Measurements from ENCODE around the gene ANO5.

The ANO5 gene, protein sequence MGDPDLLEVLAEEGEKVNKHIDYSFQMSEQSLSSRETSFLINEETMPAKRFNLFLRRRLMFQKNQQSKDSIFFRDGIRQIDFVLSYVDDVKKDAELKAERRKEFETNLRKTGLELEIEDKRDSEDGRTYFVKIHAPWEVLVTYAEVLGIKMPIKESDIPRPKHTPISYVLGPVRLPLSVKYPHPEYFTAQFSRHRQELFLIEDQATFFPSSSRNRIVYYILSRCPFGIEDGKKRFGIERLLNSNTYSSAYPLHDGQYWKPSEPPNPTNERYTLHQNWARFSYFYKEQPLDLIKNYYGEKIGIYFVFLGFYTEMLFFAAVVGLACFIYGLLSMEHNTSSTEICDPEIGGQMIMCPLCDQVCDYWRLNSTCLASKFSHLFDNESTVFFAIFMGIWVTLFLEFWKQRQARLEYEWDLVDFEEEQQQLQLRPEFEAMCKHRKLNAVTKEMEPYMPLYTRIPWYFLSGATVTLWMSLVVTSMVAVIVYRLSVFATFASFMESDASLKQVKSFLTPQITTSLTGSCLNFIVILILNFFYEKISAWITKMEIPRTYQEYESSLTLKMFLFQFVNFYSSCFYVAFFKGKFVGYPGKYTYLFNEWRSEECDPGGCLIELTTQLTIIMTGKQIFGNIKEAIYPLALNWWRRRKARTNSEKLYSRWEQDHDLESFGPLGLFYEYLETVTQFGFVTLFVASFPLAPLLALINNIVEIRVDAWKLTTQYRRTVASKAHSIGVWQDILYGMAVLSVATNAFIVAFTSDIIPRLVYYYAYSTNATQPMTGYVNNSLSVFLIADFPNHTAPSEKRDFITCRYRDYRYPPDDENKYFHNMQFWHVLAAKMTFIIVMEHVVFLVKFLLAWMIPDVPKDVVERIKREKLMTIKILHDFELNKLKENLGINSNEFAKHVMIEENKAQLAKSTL

DNA sequence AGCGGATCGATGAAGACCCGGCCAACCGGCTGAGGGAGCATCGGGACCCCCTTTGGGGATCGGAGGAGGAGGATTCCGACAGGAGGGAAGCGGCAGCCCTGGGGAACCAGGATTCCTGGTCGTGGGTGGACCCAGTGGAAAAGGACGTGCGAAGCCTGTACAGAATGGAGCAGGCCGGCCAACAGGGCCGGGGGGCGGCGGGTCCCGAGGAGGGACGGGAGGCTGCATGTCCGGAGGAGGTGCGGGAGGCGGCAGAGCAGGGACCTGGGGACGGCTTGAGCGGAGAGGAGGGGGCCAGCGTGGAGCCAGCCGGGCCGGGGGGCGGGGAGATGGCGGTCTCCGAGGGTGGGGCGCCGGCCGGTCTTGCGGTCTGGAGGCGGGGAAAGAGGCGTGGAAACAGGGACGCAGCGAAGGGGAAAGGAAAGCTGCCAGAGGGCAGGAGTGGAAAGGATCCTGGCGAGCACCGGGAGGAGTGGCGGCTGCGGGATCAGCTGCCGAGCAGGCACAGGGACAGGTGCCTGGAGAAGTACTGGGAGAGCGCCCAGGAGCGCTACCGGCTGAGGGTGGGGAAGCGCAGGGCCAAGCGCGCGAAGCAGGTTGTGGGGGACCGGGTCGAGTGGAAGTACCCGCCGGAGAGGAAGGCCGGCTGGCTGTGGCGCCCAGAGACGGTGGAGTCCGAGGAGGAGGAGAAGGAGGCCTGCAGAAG lies at the start of gene ANO5:
ANO5 (plus strand) TSS at position 444 of the 706 bp plus-strand sequence. CDS start 408 bp downstream, outside the sequence.
- DNase-seq = peak; percentile 82

DNA sequence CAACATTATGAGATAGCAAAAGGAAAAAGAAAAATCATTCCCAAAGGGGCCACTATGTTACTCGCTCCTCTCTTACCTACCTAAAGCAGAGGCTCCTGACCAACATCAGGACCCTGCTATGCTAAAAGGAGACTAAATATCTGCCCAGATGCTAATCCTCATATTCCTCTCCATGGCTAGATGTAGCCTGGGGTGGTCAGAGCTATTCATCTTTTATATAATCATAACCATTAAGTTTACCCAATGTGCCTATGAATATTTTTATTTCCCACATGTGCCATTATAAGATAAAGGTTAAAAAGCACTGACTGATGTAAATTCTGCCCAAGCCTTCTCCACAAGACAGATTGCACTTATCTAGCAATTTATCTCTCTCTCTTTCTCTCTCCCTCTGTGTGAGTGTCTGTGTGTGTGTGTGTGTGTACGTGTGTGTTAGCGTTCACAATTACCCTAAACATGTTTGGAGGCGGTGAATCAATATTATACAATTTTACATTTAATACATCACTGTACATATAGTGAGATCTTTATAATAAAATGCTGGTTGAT lies 41.2 kb upstream of the ANO5 start:
- no peak for DNase-seq

DNA sequence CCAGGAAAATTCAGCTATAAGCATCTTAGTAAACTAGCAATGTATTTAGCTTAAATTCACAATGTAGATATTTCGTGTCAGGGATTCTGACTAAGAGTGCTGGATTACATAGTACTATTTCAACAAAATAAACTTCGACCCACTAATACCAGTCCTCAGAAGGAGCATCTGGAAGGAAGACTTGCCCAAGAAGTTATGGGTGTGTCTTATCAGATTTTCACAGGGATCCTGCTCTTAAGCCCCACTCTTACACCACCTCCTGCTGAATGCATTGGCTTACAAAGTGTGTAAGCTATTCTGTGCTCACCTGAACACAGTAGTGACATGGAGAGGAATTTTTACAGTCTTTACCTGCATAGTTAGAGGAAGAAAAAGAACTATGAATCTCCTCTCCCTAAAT lies 35.4 kb upstream of the ANO5 start:
- no peak for DNase-seq

DNA sequence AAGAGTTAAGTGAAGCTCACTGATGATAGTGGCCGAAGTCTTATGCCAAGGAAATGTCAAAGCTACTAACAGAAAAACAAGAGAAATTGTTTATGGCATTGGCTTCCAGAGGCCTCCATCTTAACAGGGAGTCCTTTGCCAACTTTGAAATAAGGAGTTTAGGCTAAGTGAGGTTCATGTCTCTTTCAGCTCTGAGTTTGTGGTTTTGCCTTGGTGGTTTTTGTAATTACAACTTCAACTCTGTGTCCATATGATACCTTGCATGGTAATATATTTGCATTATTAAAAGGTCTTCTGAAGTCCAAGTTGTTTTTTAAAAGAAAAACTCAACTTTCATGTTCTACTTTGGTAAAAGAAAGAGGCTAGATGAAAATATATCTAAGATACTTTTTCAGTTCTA lies 31.4 kb upstream of the ANO5 start:
- no peak for DNase-seq

DNA sequence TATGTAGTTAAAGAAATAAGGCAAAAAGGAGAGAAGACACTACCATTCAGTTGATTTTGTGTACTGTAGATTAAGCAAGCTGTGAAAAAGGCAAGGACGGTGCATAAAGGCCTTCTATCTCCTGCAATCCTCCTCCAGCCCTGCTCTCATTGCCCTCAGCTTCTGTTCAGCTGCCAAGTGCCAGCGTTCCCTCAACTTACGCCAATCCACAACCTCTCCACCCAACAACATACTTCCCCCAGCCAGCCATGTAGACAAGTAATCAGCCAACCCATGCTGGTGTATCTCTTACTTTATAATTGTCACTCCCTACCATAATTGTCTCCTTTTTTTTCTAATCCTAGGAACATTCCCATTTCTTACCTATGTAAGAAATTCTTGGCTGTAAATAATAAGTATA lies 30.1 kb upstream of the ANO5 start:
- no peak for DNase-seq

DNA sequence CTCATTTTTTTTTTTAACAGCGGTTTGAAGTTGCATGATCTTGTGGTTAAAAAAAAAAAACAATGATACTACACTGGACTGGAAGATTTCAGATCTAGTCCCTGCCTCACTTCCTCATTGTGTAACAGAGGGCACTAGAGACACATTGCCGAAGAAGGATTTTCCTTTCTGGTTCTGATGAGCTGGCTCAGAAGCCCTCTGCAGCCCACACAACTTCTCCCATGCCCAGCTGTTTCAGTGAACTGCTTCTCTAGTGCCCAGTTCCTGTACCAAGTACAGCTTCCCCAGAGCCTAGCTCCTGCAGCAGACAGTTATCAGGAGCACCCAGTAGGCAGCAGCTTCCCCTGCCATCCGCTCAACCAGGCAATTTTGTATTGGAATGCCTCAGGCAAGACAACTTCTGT lies 29.5 kb upstream of the ANO5 start:
- no peak for DNase-seq

DNA sequence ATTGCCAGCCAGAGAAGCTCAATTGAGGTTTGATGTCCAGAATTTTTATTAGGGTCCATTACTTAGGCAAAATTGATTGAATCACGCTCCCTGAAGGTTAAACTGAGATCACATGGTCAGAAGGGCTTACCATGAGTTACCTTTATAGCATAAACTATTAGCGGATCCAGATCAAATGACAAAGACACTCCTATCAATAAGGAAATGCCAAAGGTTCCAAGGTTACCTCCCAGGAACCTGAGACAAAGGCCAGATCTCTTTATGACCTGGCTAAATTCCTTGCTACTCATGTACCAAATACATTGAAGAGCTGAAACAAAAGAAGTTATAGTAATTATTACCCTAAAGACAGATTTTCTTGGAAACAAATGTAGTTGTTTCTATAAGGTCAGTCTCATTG lies 27.8 kb upstream of the ANO5 start:
- DNase-seq = no peak

DNA sequence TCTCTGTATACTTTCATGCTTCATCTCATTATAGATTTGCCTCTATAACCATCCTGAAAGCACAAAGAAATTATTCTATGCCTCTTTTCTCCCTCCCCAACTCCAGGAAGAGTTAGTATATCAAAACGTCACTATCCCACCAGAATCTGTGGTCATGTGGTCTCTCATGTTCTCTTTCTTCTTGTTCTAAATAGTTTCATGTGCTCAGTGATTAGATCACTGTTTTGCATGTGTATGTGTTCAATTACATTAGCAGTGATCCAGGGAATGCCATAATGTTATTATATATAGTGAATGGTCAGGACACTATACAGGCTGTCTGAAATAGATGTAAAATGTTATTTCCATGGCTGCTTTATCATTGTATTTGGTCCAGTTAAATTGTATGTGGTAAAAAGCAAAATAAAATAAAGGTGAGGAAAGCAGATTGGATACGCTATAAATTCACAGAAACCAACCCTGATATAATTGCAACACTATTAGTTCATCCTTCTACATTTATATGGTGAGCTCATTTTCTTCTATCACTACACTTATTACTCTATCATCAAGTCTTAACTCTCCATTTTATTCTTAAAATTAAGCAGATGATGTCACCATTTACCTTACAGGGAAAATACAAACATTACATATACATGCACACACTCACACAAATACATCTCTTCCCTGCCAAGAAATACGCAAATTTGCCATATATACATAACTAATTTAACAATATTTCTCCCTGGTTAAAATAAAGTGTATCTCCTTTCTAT lies 26.9 kb upstream of the ANO5 start:
- no peak for DNase-seq

DNA sequence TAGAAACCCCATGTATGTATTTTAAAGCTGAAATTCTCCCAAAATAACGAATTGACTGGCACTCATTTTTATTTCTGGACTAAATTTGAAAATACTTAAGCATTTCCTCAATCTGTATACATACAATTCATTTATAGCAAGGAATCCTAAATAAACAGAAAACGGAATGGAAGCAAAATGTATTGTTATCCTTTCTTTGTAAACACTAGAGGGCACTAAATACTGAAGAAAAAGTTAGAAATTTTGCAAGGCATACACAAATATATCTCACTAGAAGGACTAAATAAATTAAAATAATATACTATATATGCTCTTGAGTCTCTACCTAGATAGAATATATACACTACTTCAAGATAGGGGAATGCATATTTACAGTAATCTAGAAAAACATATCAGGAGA lies 23.1 kb upstream of the ANO5 start:
- no peak for DNase-seq

DNA sequence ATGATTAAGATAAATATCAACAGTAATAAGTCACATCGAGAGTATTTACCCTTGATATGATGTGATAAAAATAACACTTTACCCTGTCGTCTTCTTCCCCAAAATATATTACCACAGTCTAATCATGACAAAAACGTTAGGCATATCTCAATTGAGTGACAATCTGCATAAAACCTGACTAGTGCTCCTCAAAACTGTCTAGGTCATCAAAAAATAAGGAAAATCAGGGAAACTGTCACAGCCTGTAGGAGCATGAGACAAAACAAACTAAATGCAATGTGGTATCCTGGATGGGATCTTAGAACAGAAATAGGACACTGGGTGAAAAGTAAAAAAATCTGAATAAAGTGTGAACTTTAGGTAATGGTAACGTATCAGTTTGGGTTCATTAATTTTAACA lies 19.4 kb upstream of the ANO5 start:
- DNase-seq = no peak

DNA sequence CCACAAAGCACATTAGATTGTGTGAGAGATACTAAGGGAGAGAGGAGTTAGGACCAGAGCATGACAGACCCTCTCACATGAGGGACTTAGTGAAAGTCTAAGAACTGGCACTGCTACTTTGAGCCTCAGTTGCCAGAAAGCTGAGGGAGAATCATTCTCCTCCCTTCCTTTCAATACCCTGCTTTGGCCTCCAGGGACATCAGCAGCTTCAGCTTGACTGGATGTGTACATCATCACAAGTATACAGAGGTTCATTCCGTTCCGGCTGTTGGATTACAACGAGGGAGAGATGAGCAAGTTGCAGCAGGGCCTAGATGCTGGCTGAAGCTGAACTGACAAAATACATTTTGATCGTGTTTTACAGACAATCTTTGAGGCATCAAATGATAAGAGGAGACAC lies 15.7 kb upstream of the ANO5 start:
- DNase-seq = no peak

DNA sequence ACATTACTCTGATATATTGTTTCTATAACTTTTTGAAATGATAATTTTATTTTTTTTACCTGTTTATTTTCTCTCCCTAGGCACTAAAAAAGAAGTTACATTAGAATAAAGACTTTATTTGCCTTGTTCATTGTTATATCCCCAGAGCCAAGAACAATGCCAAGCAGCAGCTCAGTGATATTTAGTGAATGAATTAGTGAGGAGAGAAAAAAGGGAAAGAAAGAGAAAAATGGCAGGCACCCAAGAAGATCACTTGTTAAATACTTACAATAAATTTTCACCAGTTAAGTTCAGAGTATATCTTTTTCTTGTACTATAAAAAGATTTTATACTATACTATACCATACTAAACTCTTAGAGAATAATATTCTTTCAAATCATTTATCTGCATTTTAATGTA lies 13.3 kb upstream of the ANO5 start:
- DNase-seq = no peak

DNA sequence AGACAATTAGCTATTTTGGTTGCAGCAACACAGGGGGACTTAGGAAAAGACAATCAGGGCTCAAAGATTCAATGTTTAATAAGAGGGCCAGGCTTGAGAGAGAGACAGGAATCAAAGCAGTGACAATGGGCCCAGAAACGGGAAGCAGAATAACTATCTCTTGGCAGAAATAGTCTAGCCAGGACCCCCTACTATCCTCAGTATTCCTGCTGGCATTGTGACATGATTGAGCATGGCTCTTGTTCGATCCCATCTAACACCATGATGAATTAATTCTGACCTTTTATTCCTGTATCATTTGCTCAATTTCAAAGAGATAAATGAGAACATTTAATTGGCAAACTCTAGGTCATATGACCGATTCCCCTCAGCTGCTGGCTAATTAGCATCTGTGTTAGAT lies 12.8 kb upstream of the ANO5 start:
- no peak for DNase-seq

DNA sequence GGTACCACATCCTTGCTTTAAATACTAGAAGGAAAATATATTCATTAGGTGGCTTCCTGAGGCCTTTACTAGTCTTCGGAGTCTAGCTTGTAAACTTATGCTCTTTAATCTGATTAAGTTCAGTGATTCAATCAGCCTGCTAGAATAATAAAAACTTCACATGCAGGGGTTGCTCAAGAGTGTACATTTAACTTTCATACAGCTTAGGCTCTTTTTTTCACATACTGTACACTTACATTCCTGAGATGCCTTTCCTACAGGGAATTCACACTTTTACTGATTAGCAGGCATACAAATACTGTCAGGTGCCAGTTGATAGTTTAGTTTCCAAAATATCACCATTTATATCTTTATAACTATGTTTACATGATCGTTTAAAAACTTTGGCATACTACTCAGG lies 3.2 kb upstream of the ANO5 start:
- DNase-seq = no peak

DNA sequence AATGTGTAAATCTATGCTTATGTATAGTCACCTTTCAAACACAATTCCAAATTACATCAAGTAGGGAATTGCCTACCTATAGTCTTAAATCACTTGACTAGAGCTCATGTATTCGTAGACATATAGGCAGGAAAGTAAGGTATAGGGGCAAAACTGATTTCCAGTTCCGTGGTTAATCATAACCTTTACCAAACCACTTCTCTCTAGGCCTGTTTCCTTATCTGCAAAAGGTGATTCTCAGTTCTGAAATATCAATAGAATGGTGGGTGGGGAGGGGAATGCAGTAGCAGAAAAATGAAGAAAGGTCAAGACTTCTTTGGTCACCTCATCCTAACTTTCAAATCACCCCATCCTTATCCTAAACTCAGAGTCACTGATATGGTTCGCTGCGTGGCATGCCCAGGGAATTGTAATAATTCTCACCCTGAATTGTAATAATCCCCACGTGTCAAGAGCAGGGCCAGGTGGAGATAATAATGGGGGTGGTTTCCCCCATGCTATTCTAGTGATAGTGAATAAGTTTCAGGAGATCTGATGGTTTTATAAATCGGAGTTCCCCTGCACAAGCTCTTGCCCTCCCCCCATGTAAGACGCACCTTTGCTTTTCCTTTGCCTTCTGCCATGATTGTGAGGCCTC lies 1.9 kb upstream of the ANO5 start:
- no peak for DNase-seq

DNA sequence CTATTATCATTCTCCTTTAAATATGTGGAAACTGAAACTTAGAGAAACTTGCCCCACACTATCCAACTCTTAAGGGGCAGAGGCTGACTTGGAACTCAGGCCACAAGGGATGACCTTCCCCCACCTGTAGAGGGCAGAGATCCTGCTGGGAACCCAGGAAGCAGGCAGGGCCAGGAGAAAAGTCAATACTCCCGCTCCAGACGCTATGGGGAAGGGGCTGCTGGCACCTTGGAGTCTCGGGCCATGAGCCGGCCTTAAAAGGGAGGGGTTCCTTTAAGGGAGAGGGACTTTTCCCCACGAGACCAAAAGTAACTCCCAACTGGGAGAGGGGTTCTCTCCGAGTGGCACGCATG lies 620 bp upstream of the ANO5 start:
- DNase-seq = no peak

DNA sequence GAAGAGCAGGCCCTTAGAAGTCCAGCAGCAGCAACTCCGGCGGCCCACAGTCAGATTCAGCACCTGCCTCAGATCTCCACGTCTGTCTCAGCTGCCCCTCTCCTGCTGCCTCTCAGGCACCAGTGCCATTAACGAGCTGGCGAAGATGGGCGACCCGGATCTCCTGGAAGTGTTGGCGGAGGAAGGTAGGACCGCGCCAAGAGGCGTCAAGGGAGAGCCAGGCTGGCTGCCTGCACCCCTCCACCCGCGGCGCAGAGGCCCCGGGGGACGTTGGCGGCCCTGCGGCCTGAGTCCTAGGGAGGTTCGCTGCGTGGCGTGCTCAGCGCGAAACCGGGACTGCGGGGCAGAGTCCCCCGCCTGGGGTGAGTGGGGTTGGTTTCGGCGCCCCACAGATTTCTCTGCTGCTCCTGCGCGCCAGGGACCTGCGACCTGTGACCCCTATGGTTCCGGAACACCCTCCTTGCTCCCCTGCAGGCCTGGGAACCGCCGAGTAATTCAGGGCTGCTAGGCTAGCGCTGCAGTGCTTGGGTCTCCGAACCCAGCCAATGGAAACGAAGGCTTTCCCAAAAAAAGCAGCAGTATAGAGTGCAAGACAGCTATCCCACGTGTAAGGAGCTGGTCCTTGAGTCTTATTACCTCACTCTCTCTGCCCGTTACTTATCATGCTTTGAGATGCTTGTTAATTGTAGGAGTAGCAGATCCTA lies 615 bp downstream of the ANO5 start:
- DNase-seq = peak; percentile 46

DNA sequence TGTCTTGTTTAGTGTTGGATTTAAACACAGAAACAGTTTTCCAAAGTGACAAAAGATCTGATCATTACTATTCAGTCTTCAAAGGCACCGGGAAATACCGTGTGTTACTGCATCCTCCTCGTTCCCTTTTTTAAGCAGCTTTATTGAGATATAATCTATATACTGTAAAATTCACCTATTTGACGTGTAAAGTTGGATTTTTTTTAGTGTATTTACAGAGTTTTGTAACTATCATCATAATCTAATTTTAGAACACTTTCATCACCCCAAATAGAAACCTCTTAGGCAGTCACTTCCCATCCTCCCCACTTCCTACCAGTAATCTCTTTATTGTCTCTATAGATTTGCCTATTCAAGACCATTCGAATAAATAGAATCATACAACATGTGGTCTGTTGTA lies 1.4 kb downstream of the ANO5 start:
- DNase-seq = no peak

DNA sequence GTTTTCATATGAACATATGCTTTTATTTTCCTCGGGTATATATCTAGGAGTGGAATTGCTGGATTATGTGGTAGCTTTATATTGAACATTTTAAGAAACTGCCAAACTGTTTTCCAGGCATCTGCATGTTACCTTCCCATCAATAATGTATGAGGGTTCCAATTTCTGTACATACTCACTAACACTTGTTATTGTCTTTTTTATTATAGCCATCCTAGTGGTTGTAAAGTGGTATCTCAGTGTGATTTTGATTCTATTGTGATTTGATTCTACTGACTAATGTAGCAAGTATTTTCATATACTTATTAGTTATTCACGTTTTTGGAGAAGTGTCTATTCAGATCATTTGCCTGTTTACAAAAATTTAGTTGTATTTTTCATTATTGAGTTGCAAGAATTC lies 2.0 kb downstream of the ANO5 start:
- DNase-seq = no peak

DNA sequence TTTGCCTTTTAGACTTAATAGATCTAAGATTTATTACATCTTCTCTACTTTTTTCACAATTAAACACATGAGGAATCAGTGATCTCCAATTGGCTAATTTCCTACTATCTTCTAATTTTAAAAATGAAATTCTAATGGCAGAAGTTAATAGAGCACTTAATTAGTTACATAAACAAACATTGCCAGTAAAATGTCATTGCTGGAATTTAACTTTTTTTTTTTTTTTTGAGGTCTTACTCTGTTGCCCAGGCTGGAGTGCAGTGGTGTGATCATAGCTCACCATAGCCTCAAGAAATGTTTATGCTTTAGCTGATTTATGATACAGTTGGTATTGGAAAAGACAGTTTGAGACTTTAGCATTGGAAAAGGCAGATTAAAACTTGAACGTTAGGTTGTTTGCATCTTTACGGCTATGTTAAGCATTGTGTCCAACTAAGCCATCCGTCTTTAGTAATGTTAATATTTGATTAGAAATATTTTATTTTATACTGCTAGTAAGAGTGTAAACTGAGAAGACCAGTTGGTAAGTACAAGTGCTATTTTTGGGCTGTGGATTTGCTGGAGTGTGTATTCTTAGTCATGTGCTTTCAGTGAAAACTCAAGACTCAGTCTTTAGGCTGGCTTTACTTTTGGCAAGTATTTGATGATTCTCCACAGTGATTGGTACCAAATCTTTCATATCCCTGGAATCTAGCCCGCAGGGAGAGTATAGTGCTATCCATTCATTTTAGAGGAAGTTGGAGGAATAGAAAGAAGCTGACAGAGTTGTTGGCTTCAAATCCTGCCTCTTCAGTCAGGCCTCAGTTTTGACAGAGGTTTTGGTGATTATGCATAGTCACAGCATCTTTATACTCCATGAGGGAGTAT lies 4.5 kb downstream of the ANO5 start:
- no peak for DNase-seq

All from left hindlimb (tissue), 1 donor.